Right renal cortex interstitium (tissue), 3 donors: ENCODE data around the gene ANKS1A. TPM values are rescaled to one million over a fixed set of nuclear protein-coding genes. Genes with fewer than 3 reads are reported as not detected.
"Not testable (repeated sequence)": the region's sequence is repeated elsewhere in the genome, so short reads cannot be mapped to it uniquely, and the experiment has no call there.

ENCODE experiments used
- DNase-seq, 3 donors: peaks; one replicate each; pipeline ENCODE4 v3.0.0-alpha.2; 2013; ENCODE audit warnings: low read depth in 3 of 3, low spot score in 2 of 3
- polyA plus RNA-seq, 3 donors: library from polyadenylated mRNA; unstranded; fragments of 120-200 nt; gene quantifications; one replicate each; pipeline ENCODE4 v1.2.1, GENCODE V29; 2013; ENCODE audit not compliant: insufficient read length in 3 of 3

Gene ANKS1A
- polyA plus RNA-seq, 3 donors, result 31.2 to 43.8 (median 38.4) TPM

DNA sequence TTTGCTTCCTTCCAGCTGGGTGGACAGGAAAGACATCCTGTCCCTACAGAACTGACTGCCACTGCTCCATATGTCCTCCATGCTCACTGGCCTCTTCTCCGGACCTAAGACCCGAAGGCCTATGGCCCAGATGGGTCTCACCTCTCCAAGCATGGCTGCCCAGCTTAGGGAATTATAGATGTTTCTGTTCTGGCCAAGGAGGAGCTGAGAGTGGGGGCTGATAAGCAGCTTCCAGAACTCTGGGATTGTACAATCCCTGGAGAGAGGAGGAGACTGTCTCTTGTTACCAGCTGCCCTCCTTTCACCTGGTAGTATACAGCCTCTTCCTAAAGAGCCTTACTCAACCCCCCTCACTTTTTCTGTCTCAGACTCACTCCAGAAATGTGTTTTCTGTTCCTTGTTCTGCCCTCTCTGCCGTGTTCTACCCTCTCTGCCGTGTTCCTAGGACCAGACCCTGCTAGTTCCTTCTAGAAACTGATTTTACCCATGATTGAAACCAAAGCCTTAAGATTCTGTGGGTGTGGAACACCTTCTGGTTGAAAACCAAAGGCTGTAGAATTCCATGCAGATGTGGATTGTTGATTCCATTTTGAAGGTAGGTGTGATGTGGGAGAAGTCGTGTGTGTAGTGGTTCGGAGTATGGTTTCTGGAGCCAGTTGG is 28.7 kb downstream of the ANKS1A start:
- DNase-seq, result no peak

DNA sequence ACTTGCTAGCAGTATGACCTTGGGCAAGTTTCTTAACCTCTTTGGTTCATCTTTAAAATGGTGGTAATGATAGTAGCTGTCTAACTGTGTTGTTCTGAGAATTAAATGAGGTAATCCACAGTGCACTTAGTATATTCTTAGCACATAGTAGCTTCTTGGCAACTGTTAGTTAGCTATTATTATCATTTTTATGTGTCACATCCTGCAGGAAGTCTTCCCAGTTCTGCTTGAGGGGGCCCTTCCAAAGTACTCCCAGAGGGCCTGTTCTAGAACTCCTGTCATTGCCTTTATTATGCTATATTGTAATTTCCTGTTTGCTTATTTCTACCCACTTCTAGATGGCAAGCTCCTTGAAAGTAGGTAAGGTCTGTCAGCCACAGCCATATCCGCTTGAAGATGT is 30.6 kb downstream of the ANKS1A start:
- no peak for DNase-seq

DNA sequence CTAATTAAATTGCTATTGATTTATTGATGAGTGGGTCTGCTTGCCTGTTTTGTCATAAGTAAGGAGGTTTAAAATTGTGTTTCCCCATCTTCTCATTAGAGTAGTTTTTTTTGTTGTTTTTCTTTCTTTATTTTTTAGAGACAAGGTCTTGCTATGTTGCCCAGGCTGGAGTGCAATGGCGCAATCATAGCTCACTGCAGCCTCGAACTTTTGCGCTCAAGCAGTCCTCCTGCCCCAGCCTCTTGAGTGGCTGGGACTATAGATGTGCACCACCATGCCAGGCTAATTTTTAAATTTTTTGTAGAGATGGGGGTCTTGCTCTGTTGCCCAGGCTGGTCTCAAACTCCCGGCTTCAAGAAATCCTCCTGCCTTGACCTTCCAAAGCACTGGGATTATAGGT is 31.0 kb downstream of the ANKS1A start:
- DNase-seq, result no peak

DNA sequence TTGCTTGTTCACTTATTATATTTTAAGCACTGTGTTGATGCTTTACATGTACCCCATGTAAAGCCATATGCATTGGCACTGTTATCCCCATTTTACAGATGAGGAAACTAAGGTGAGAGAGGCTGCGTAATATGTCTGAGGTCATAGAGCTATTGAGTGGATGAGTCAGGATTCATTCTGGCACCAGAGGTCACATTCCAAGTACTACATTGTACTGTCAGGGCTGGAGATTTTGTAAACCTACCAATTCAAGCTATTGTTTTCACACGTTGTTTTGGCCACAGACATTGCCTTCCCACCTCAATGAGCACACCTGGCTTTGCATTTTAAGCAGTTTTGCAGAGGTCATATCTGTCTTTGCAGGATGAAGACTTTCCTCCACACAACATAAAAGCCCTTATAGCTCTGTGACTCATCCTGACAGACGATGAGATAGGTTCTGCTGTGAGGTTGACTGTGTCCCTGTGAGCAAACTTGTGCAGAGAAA is 33.2 kb downstream of the ANKS1A start:
- DNase-seq, result no peak

DNA sequence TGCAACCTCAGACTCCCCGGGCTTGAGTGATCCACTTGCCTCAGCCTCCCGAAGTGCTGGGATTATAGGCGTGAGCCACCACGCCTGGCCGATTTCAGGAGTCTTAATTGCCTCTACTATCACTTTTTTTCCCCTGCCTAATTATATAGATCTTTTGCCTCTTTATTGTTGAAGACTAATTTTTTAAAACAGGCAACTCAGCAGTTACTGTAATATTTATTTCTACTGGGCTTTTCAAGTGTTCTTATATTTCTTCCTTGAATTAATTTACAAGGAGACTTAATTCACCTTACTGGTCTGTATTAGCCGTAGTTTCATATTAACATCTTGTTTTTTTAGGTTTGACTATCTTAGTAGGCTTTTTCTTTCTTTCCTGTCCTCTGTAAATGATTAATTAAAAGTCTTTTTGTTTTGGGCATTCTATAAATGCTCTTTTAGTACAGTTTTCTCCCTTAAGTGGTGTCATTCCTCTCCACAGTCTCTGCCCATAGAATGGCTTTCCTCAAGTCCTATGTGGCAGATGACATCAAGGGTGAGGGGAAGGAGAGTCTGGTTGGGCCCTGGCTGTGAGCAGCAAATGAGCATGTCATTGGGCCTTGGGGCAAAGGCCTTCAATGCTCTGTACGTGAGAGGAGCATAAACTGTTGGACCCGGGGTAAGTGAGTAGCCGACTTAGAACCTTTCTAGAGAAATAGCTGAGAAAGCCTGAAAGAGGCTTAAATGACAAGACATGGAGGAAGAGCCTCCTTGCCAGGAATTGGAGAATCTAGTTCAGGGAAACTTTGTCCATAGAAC is 36.0 kb downstream of the ANKS1A start:
- no peak for DNase-seq

DNA sequence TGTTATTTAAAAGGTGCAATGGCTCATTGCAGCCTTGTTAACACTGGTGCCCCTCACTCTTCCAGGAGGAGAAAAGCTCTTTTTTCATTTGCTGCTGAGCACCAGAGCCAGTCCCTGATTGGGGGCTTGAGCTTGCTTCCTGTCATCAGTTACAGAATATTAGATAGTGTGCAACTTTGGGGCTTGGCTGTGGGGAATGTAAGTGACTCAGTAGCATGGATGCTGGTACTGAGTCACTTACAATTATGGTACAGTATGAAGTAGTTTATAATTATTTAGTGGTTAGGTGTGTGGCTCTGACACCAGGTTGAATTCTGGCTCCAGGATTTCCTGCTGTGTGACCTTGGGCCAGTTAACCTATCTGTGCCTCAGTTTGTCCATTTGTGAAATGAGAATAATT is 37.6 kb downstream of the ANKS1A start:
- no peak for DNase-seq

DNA sequence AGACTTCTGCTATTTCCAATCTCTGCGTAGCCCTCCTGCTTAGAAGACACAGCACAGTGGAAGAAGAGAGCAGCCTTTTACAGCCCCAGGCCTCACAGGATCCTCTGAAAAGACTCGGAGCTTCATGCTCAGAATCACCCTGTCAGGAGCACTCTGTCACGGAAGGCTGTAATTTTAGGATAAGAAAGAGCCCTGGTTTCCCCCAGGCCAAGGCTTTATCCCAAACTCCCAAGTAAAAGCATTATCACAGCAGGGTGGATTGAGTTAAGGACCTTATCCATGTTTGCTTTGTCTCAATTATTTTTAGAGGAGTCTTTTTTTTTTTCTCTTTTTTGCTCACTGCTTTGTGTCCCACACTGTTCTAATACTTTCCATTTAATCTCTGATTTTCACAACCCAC is 39.2 kb downstream of the ANKS1A start:
- DNase-seq, result no peak

DNA sequence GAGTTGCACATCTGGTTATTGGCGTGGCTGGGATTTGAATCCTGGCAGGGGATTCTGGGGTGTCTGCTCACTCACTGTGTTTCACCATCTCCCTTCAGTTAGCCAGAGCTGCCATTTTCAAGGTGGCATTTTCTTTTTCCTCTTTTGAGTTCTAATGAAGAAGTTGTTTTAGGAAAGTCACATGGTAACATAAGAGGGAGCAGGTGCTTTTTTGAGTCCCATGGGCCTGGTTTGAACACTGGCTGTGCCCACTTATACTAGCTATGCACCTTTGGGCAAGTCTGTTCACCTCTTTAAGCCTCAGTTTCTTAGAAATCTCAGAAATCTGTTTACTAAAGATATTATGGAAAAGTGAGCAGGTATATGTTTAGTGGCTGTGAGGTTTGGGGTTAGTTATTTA is 39.6 kb downstream of the ANKS1A start:
- DNase-seq, result no peak

DNA sequence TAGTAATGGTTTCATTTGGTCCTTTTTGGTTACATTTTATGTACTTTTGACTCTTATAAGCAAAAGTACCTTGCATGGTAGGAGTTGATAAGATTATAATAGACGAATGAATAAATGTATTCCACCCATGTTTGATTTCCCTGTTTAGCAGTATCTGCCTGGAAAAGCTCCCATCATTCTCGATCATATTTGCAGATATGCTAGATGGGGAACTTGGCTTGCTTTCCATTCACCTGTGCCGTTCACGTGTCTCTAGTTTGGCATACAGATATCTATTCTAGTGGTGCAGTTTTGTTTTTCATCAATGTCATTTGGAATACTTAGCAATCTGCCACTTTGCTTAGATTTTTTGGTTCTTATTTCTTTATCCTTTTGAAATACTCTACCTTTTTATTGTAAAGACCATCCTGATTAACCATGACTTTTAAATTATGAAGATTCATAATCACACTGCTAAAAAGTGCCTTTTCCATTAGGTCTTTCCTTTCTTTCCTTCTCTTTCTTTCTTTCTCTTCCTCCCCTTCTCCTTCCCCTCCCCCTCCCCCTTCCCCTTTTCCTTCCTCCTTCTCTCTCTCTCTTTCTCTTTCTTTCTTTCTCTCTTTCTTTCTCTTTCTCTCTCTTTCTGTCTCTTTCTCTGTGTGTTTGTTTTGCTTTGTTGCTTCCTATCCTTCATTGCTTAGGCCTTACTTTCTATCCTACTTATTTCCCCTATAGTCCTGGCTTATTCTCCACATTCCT is 40.4 kb downstream of the ANKS1A start:
- no peak for DNase-seq

DNA sequence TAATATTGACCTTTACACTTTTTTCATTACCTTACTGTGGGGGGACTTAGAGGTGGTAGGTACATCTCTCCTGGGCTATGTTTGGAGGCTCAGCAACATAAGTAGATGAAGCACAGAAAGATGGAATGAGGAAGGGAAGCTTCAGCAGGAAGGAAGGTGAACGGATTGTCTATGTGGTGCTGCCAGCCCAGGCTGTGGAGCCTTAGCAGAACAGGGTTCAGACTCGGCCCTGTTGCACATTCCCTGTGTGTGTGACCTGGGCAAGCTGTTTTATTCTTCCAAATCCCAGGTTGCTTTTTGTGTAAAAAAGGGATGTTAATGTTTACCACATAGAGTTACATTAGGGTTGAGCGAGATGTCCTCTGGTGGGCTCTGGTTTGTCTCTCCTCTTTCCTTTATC is 41.2 kb downstream of the ANKS1A start:
- DNase-seq, result no peak

DNA sequence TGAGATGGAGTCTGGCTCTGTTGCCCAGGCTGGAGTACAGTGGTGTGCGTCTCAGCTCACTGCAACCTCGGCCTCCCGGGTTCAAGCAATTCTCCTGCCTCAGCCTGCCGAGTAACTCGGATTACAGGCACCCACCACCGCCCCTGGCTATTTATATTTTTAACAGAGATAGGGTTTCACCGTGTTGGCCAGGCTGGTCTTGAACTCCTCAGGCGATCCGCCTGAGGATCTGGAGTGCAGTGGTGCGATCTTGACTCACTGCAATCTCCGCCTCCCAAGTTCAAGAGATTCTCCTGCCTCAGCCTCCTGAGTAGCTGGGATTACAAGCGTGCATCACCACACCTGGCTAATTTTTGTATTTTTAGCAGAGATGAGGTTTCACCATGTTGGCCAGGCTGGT is 43.1 kb downstream of the ANKS1A start:
- not testable (repeated sequence) for DNase-seq

DNA sequence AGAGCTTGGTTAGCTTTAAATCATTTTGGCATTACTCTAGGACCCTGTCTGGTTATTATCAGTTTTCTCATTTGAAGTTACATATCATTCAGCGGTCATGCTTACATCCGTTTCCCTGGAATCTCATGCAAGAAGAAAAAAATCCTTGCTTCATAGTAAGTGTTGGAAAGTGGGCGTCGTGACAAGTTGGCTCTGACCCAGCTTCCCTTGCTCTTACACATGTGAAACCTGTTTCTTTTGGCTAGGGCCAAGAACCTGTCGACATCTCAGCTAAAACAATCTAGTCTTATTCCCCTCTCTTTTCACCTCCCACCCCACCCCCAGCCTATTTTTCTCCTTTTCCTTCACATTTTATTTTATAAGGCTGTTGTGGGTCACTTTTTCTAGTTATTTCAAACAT is 45.5 kb downstream of the ANKS1A start:
- DNase-seq, result no peak

DNA sequence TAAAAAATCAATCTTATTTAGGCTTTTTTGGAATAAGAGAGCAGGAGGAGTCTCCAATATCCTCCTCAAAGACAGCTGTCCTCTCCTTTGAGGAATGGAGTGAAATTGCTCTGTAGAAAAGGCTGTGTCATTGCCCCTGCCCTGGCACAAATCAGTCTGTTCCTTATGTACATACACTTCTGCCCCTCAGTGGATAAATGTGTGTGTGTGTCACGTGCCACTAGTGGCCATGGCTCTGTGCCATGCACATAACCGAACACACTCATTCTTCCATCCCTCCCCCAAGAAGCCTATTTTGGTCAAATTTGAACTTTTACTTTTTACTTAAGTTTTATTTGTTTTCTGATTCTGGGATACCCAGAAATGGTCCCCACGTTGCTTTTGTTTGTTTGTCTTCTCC is 49.2 kb downstream of the ANKS1A start:
- DNase-seq, result no peak

DNA sequence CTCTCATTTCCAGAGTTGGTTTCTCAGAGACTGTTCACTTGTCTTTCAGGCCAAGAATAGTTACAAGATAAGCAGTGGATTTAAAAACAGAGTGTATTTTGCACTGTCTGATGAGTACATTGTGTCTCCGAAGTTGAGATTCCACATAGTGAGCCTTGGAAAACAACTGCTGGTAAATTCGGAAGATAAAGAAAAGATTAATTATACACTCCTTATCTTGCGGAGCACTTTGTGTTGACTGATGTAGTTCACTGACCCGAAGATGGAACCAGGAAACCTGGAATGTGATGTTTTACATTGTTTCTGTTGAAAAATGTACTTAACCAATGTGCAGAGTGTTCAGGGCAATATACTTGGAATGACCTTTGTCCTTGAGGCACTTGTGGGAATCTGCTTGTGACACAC is 51.0 kb downstream of the ANKS1A start:
- no peak for DNase-seq

DNA sequence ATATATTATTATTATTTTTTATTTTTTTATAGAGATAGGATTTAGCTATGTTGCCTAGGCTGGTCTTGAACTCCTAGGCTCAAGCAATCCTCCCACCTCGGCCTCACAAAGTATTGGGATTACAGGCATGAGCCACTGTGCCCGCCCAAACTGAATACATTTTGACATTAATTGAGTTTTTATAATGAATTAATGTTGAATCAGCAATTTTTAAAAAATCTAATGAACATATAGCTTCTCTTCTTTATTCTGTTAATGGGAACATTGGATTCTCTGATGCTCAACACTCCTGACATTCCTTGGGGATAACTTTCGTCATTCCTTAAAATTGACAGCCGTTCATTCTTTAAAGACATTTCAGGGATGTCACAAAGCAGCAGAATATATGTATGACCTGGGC is 52.4 kb downstream of the ANKS1A start:
- no peak for DNase-seq

DNA sequence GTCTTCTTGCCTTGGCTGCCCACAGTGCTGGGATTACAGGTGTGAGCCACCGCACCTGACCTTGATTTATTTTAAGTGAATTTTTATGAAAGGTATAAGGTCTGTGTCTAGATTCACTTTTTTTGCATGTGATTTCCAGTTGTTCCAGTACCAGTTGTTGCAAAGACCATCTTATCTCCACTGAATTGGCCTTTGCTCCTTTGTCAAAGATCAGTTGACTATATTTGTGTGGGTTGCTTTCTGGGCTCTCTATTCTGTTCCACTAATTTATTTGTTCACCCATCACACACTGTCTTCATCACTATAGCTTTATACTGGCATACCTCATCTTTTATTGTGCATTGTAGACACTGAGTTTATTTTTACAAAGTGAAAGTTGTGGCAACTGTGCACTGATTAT is 56.3 kb downstream of the ANKS1A start:
- DNase-seq, result no peak

DNA sequence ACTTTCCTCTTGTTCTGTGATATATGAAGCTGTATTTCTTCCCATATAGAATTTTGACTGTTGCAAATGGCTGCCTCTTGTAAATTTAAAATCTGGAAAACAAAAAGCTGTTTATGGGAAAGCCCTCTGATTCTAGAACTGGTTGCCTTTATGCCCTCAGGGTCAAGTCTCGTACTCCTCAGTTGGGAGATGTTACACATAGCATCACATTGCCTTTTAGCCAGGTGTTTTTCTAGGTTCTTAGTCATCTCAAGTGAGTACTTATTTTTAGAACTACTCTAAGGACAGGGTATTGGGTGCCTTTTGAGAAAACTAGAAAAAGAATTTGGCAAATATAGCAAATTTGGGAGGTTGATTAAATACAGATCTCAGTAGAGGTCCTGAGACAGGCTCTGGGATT is 58.5 kb downstream of the ANKS1A start:
- no peak for DNase-seq

DNA sequence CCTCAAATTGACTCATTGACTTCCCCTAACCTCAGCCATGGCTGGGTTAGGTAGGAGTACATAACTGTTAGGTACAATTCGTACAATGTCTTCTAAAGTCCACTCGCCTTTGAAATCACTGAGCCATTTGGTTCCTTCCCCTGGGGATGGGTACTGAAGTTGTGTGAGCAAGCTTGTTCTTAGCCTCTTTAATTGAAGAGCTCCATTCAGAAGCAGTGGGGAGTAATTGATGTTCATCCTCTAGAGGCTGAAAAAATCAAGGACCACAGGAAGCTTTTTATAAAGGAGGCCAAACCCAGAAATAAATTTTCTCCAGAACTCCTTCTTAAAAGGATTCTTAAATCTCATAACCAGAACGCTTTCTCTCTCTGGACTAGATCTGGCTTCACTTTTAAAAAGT is 60.6 kb downstream of the ANKS1A start:
- DNase-seq, result no peak

DNA sequence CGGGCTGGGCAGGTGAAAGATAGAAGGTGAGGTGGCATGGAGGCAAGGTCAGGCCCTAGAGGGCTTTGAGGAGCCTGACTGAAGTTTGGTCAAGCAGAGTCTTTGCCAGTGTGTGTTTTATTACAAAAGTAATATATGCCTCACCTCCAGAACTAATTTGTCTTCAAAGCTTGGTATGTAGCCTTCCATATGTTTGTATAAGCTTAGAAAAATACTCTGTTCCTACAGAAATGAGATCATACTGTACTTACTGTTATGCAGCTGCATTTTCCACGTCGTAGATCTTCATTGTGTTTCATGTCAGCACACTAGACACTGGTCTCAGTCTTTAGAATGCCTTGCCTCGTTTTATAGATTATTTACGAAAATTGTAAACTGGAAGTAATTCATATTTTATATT is 61.8 kb downstream of the ANKS1A start:
- DNase-seq, result no peak

DNA sequence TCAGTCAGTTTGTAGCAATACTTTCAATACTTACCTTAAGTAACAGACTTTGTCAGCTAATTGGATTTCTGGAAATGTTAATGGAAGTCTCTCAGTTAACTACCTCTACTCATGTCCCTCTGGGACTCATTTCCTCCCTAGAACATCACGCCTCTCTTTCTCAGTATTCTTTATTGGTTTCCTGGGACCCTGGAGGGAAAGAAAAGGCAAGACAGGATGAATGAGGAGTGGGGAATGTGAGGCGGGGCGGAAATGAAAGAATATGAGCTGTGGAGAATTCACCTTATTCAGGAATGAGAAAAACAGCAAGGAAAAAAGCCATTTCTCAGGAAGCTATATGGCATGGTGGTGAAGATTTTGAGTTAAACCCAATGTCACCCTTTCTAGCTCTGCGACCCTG is 62.7 kb downstream of the ANKS1A start:
- no peak for DNase-seq
